HCT116 (cell line): ENCODE data around the gene COG6. TPM values are rescaled to one million over a fixed set of nuclear protein-coding genes. Genes with fewer than 3 reads are reported as not detected.

Source experiments
- ATAC-seq: fragments of 200-7000 bp; cut with Tn5 transposase; 2 replicates; pipeline ENCODE4 v1.9.1; 2020; ENCODE audit warnings: mild to moderate bottlenecking, moderate library complexity
- Bru-seq: library from RNA; stranded (reverse); fragments of 400-500 nt; gene quantifications from one replicate; lab custom pipeline; 2021; lab: Mats Ljungman, UMichigan
- BruChase-seq, 2 experiments: library from RNA; stranded (reverse); fragments of 400-500 nt; gene quantifications; one replicate each; lab custom pipeline; 2021; lab: Mats Ljungman, UMichigan
- BruUV-seq: library from RNA; stranded (reverse); fragments of 400-500 nt; replicated peaks from 2 replicates; lab custom pipeline; 2021; lab: Mats Ljungman, UMichigan
- CTCF ChIA-PET: fragments of 300-600 bp; sonication (Branson Sonifier 250); formaldehyde crosslinking; loops from one replicate; lab custom pipeline; 2021; ENCODE audit warnings: antibody characterized with exemption; lab: Charles Lee
- POLR2A ChIA-PET: fragments of 300-600, 350-600 bp; sonication (Branson Sonifier 250); formaldehyde crosslinking; loops from one replicate; lab custom pipeline; 2021; ENCODE audit warnings: antibody characterized with exemption; lab: Charles Lee
- RAD21 ChIA-PET, 2 experiments: fragments of 300-600 bp; sonication (Branson Sonifier 250); formaldehyde crosslinking; loops; one replicate each; lab custom pipeline; 2023; ENCODE audit warnings: low total read pairs in 2 of 2; ENCODE audit not compliant: uncharacterized antibody in 2 of 2, unreplicated experiment in 2 of 2, low non-redundant PET in 1 of 2; lab: Charles Lee
- DNase-seq: peaks from one replicate; pipeline ENCODE4 v3.0.0-alpha.2; 2010; ENCODE audit warnings: low read depth, low spot score
- H2AFZ ChIP-seq: fragments of 200-600 bp; shearing (Covaris generic), sonication (generic); 2 replicates; pipeline ENCODE4 v1.6.1; 2017; ENCODE audit warnings: low read depth, mixed run types, mixed read lengths, antibody characterized with exemption, low read length; ENCODE audit not compliant: poor library complexity, severe bottlenecking
- H3K27ac ChIP-seq: 2 replicates; pipeline ENCODE4 v1.5.1; 2012; ENCODE audit warnings: low read depth, low read length
- H3K27me3 ChIP-seq: fragments of 200-600 bp; sonication (generic); 2 replicates; pipeline ENCODE4 v1.6.1; 2016; ENCODE audit warnings: mixed run types, low read length, mixed read lengths; ENCODE audit not compliant: insufficient read depth
- H3K36me3 ChIP-seq, 2 experiments: fragments of 200-500 bp in 1 of 2; fragments of 200-600 bp in 1 of 2; sonication (Bioruptor generic) in 1 of 2; sonication (generic) in 1 of 2; 2 replicates each; pipeline versions ENCODE4 v1.5.1 to v1.6.1; 2014 to 2016; ENCODE audit warnings: low read length in 2 of 2, inconsistent platforms in 1 of 2, mixed read lengths in 1 of 2, mixed run types in 1 of 2; ENCODE audit not compliant: insufficient read depth in 2 of 2, control insufficient read depth in 1 of 2
- H3K4me1 ChIP-seq, 2 experiments: fragments of 200-600 bp in 1 of 2; sonication (generic) in 1 of 2; 2 replicates each; pipeline versions ENCODE4 v1.5.1 to v1.6.1; 2012 to 2017; ENCODE audit warnings: low read length in 2 of 2, inconsistent platforms in 1 of 2, mild to moderate bottlenecking in 1 of 2, mixed read lengths in 1 of 2, mixed run types in 1 of 2, moderate library complexity in 1 of 2; ENCODE audit not compliant: insufficient read depth in 2 of 2, control insufficient read depth in 1 of 2
- H3K4me2 ChIP-seq: fragments of 200-600 bp; sonication (generic); 2 replicates; pipeline ENCODE4 v1.6.1; 2017; ENCODE audit warnings: mixed run types, low read length, mixed read lengths
- H3K4me3 ChIP-seq, 2 experiments: fragments of 200-600 bp in 1 of 2; sonication (generic) in 1 of 2; replicated peaks in 1 of 2; 2 replicates each; pipeline ENCODE4 v1.5.1; 2011 to 2016; ENCODE audit warnings: low read length in 2 of 2, control low read depth in 1 of 2, low read depth in 1 of 2, mild to moderate bottlenecking in 1 of 2, mixed read lengths in 1 of 2, mixed run types in 1 of 2
- H3K79me2 ChIP-seq: fragments of 200-600 bp; sonication (generic); 2 replicates; pipeline ENCODE4 v1.6.1; 2017; ENCODE audit warnings: mild to moderate bottlenecking, mixed run types, low read length, moderate library complexity, mixed read lengths; ENCODE audit not compliant: insufficient read depth
- H3K9ac ChIP-seq: fragments of 200-600 bp; sonication (generic); 2 replicates; pipeline ENCODE4 v1.6.1; 2016; ENCODE audit warnings: low read length, mixed read lengths
- H3K9me2 ChIP-seq: fragments of 200-600 bp; sonication (generic), shearing (Covaris generic); 2 replicates; pipeline ENCODE4 v1.6.1; 2017; ENCODE audit warnings: mixed run types, mild to moderate bottlenecking, moderate library complexity; ENCODE audit not compliant: insufficient read depth
- H3K9me3 ChIP-seq, 2 experiments: fragments of 200-500 bp in 1 of 2; fragments of 200-600 bp in 1 of 2; sonication (Bioruptor generic) in 1 of 2; sonication (generic) in 1 of 2; 2 replicates each; pipeline ENCODE4 v1.6.1; 2014 to 2017; ENCODE audit warnings: low read length in 2 of 2, mixed read lengths in 2 of 2, inconsistent platforms in 1 of 2, low read depth in 1 of 2, mild to moderate bottlenecking in 1 of 2, mixed run types in 1 of 2, moderate library complexity in 1 of 2; ENCODE audit not compliant: control insufficient read depth in 1 of 2, insufficient read depth in 1 of 2
- H4K20me1 ChIP-seq: fragments of 200-600 bp; sonication (generic), shearing (Covaris generic); 2 replicates; pipeline ENCODE4 v1.6.1; 2017; ENCODE audit warnings: mixed run types, mild to moderate bottlenecking, moderate library complexity; ENCODE audit not compliant: insufficient read depth
- CBX3 ChIP-seq: IDR thresholded peaks from 2 replicates; pipeline ENCODE4 v1.6.1; 2012; ENCODE audit warnings: low read depth
- CEBPB ChIP-seq: IDR thresholded peaks from 2 replicates; pipeline ENCODE4 v1.6.1; 2012; ENCODE audit warnings: low read depth
- EGR1 ChIP-seq: IDR thresholded peaks from 2 replicates; pipeline ENCODE4 v1.6.1; 2012; ENCODE audit warnings: low read depth
- ELF1 ChIP-seq: IDR thresholded peaks from 2 replicates; pipeline ENCODE4 v1.6.1; 2012; ENCODE audit warnings: low read depth, borderline replicate concordance
- EZH2 ChIP-seq: fragments of 200-600 bp; sonication (generic); IDR thresholded peaks from 2 replicates; pipeline ENCODE4 v1.6.1; 2017; ENCODE audit warnings: antibody characterized with exemption, mixed run types
- EZH2phosphoT487 ChIP-seq: fragments of 200-600 bp; IDR thresholded peaks from 2 replicates; pipeline ENCODE4 v1.6.1; 2018; ENCODE audit warnings: antibody characterized with exemption, borderline replicate concordance
- FOSL1 ChIP-seq: IDR thresholded peaks from 2 replicates; pipeline ENCODE4 v1.6.1; 2012; ENCODE audit warnings: low read depth
- JUND ChIP-seq: IDR thresholded peaks from 2 replicates; pipeline ENCODE4 v1.6.1; 2012
- MAX ChIP-seq: IDR thresholded peaks from 2 replicates; pipeline ENCODE4 v1.6.1; 2012
- POLR2A ChIP-seq: IDR thresholded peaks from 2 replicates; pipeline ENCODE4 v1.7.0; 2011; ENCODE audit warnings: borderline replicate concordance; ENCODE audit not compliant: insufficient read depth, insufficient read length; ENCODE audit errors: extremely low read depth
- POLR2AphosphoS5 ChIP-seq: IDR thresholded peaks from 2 replicates; pipeline ENCODE4 v1.6.1; 2011; ENCODE audit warnings: mild to moderate bottlenecking, low read depth, low read length, moderate library complexity
- RAD21 ChIP-seq: IDR thresholded peaks from 2 replicates; pipeline ENCODE4 v1.6.1; 2012; ENCODE audit warnings: low read depth, mild to moderate bottlenecking
- SIN3A ChIP-seq: IDR thresholded peaks from 2 replicates; pipeline ENCODE4 v1.6.1; 2012; ENCODE audit warnings: low read depth
- SP1 ChIP-seq: IDR thresholded peaks from 2 replicates; pipeline ENCODE4 v1.6.1; 2012; ENCODE audit warnings: low read depth
- TCF7L2 ChIP-seq: IDR thresholded peaks from 2 replicates; pipeline ENCODE4 v1.7.0; 2011; ENCODE audit warnings: borderline replicate concordance, inconsistent platforms; ENCODE audit not compliant: insufficient read depth, insufficient read length; ENCODE audit errors: extremely low read depth
- YY1 ChIP-seq: IDR thresholded peaks from 2 replicates; pipeline ENCODE4 v1.6.1; 2011; ENCODE audit warnings: low read length, low read depth, moderate library complexity, mild to moderate bottlenecking; ENCODE audit not compliant: insufficient replicate concordance; ENCODE audit errors: extremely low read depth
- ZFX ChIP-seq: fragments of 450-650 bp; IDR thresholded peaks from 2 replicates; pipeline ENCODE4 v1.6.1; 2017
- ZNF274 ChIP-seq: fragments of 200-500 bp; sonication (Bioruptor generic); IDR thresholded peaks from 2 replicates; pipeline ENCODE4 v1.6.1; 2014; ENCODE audit warnings: mild to moderate bottlenecking, low read depth, low read length, inconsistent platforms
- intact Hi-C: fragments of 100-400 bp; cut with micrococcal nuclease; formaldehyde crosslinking; loops from 2 replicates; pipeline ENCODE4 v1.10.0; 2022
- long read RNA-seq: library from polyadenylated mRNA; unstranded; transcript quantifications from one replicate; pipeline ENCODE4 v2.0.0, GENCODE V29; 2021; ENCODE audit not compliant: unreplicated experiment
- polyA plus RNA-seq: library from polyadenylated mRNA; unstranded; fragments of >200 nt; gene quantifications from 2 replicates; pipeline ENCODE4 v1.2.1, GENCODE V29; 2012; ENCODE audit warnings: missing spikeins
- total RNA-seq: library from RNA; stranded (reverse); gene quantifications from one replicate; pipeline ENCODE4 v1.2.1, GENCODE V29; 2021; ENCODE audit not compliant: unreplicated experiment
- TF ChIP-seq, protein P1 (sequence below): IDR thresholded peaks from 2 replicates; pipeline ENCODE4 v1.6.1; 2012
- TF ChIP-seq, protein P2 (sequence below): IDR thresholded peaks from 2 replicates; pipeline ENCODE4 v1.6.1; 2011; ENCODE audit warnings: mild to moderate bottlenecking, low read length, moderate library complexity; ENCODE audit not compliant: insufficient replicate concordance; ENCODE audit errors: extremely low read depth
- TF ChIP-seq, protein P3 (sequence below): IDR thresholded peaks from 2 replicates; pipeline ENCODE4 v1.6.1; 2012; ENCODE audit warnings: low read depth

The COG6 gene
- total RNA-seq (33.6 TPM), Bru-seq, nascent RNA (percentile 59 among the genes with signal in this experiment), BruChase-seq, experiment 1, labeled RNA remaining after a 6-hour chase (percentile 60 among the genes with signal in this experiment), BruChase-seq, experiment 2, labeled RNA remaining after a 2-hour chase (percentile 65 among the genes with signal in this experiment)
- 7.5 and 10.7 TPM in 2 replicates for polyA plus RNA-seq
- long read RNA-seq, full-length matches to known transcripts, result 42 of 54 reads
- long read RNA-seq, partial matches to known transcripts, result 6 of 54 reads
- long read RNA-seq, other reads (novel, unspliced or antisense), result 6 of 54 reads

GRCh38 chr13:39655569-39656324, at the start of gene COG6:
Gene COG6, plus strand, starts transcription at chr13:39655662. Its CDS starts 65 bp downstream, at chr13:39655727.
- DNase-seq, result peak; percentile 77
- peak within 1 kb of the TSS; percentile 68 for H3K9ac ChIP-seq
- ATAC-seq, result peak; percentile 93
- POLR2A ChIA-PET, result no interaction called here
- H3K4me3 ChIP-seq, result peak within 1 kb of the TSS; percentile 78 to 80
- H3K9me3 ChIP-seq, result no peaks in the 10 kb centered on the region
- CTCF ChIA-PET, result no interaction called here
- peak within 1 kb of the TSS; percentile 73 for H3K4me2 ChIP-seq
- H3K36me3 ChIP-seq, result peaks cover 0 to 7% of the 10 kb centered on the region in 2 experiments; a peak in 2 of 4 replicates
- no peaks in the 10 kb centered on the region for H3K27me3 ChIP-seq
- RAD21 ChIA-PET, result no interaction called here
- H3K27ac ChIP-seq, result peak within 1 kb of the TSS; percentile 58; the same call in 1 of the 2 replicates
- H3K79me2 ChIP-seq, result no peaks in the 10 kb centered on the region; the same call in 1 of the 2 replicates
- no peaks in the 10 kb centered on the region for H3K9me2 ChIP-seq
- peak within 1 kb of the TSS; percentile 36 for H2AFZ ChIP-seq
- no peaks in the 10 kb centered on the region for H4K20me1 ChIP-seq
- intact Hi-C loops, result no loop called here
- H3K4me1 ChIP-seq, result peaks cover 0 to 11% of the 10 kb centered on the region in 2 experiments; a peak in 3 of 4 replicates
- BruUV-seq, result no TSS peak
- no peak for TF ChIP-seq FOSL1
- TF ChIP-seq ELF1, result peak; percentile 44; the same call in 1 of the 2 replicates
- no peak for TF ChIP-seq EGR1
- TF ChIP-seq, protein P1, sequence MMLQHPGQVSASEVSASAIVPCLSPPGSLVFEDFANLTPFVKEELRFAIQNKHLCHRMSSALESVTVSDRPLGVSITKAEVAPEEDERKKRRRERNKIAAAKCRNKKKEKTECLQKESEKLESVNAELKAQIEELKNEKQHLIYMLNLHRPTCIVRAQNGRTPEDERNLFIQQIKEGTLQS, result no peak
- peak; percentile 44; the same call in 1 of the 2 replicates for TF ChIP-seq SIN3A
- no peak for TF ChIP-seq POLR2A
- TF ChIP-seq MAX, result no peak; the same call in 1 of the 2 replicates
- no peak for TF ChIP-seq TCF7L2
- TF ChIP-seq CEBPB, result no peak
- TF ChIP-seq EZH2, result no peak
- TF ChIP-seq, protein P2, sequence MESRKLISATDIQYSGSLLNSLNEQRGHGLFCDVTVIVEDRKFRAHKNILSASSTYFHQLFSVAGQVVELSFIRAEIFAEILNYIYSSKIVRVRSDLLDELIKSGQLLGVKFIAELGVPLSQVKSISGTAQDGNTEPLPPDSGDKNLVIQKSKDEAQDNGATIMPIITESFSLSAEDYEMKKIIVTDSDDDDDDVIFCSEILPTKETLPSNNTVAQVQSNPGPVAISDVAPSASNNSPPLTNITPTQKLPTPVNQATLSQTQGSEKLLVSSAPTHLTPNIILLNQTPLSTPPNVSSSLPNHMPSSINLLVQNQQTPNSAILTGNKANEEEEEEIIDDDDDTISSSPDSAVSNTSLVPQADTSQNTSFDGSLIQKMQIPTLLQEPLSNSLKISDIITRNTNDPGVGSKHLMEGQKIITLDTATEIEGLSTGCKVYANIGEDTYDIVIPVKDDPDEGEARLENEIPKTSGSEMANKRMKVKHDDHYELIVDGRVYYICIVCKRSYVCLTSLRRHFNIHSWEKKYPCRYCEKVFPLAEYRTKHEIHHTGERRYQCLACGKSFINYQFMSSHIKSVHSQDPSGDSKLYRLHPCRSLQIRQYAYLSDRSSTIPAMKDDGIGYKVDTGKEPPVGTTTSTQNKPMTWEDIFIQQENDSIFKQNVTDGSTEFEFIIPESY, result no peak
- no peak for TF ChIP-seq CBX3
- TF ChIP-seq RAD21, result no peak
- no peak for TF ChIP-seq EZH2phosphoT487
- TF ChIP-seq, protein P3, sequence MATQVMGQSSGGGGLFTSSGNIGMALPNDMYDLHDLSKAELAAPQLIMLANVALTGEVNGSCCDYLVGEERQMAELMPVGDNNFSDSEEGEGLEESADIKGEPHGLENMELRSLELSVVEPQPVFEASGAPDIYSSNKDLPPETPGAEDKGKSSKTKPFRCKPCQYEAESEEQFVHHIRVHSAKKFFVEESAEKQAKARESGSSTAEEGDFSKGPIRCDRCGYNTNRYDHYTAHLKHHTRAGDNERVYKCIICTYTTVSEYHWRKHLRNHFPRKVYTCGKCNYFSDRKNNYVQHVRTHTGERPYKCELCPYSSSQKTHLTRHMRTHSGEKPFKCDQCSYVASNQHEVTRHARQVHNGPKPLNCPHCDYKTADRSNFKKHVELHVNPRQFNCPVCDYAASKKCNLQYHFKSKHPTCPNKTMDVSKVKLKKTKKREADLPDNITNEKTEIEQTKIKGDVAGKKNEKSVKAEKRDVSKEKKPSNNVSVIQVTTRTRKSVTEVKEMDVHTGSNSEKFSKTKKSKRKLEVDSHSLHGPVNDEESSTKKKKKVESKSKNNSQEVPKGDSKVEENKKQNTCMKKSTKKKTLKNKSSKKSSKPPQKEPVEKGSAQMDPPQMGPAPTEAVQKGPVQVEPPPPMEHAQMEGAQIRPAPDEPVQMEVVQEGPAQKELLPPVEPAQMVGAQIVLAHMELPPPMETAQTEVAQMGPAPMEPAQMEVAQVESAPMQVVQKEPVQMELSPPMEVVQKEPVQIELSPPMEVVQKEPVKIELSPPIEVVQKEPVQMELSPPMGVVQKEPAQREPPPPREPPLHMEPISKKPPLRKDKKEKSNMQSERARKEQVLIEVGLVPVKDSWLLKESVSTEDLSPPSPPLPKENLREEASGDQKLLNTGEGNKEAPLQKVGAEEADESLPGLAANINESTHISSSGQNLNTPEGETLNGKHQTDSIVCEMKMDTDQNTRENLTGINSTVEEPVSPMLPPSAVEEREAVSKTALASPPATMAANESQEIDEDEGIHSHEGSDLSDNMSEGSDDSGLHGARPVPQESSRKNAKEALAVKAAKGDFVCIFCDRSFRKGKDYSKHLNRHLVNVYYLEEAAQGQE, result no peak
- TF ChIP-seq SP1, result no peak
- TF ChIP-seq ZNF274, result no peak
- TF ChIP-seq YY1, result peak; percentile 27
- no peak for TF ChIP-seq ZFX
- TF ChIP-seq JUND, result no peak
- TF ChIP-seq POLR2AphosphoS5, result peak; percentile 69
